ENCODE results near the gene SLC6A20.

GRCh38 chr3:45719655-45720487 lies 76.5 kb downstream of the SLC6A20 start:
- no peak for TF ChIP-seq CTCF (IDR thresholded peaks at IDR 0.05; ENCODE audit: borderline replicate concordance, extremely low read depth, low read length, poor library complexity, severe bottlenecking)
- TF ChIP-seq EZH2 (IDR thresholded peaks at IDR 0.05; ENCODE audit: borderline replicate concordance, low read depth, low read length, severe bottlenecking), result no peak
